ENCODE results near the gene CHST13. TPM values are rescaled to one million over a fixed set of nuclear protein-coding genes. Genes with fewer than 3 reads are reported as not detected.

CHST13 gene
- polyA plus RNA-seq, 3 donors = 16.6 to 41.8 (median 39.2) TPM

DNA sequence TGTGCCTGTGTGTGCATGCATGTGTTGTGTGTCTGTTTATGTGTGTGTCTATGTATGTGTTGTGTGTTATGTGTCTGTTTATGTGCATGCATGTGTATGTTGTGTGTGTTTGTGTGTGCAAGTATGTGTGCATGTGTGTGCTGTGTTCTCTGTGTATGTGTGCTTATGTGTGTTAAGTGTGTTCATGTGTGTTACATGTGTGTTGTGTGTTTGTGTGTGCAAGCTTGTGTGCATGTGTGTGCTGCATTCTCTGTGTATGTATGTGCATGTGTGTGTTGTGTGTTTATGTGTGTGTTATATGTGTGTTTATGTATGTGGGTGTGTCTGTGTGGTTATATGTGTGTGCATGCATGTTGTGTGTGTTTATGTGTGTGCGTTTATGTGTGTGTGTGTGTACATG lies 21.3 kb upstream of the CHST13 start:
- H3K27ac ChIP-seq (ENCODE audit: low read depth in 1 of 2, low read length in 2 of 2) = no peak overlapping the region

DNA sequence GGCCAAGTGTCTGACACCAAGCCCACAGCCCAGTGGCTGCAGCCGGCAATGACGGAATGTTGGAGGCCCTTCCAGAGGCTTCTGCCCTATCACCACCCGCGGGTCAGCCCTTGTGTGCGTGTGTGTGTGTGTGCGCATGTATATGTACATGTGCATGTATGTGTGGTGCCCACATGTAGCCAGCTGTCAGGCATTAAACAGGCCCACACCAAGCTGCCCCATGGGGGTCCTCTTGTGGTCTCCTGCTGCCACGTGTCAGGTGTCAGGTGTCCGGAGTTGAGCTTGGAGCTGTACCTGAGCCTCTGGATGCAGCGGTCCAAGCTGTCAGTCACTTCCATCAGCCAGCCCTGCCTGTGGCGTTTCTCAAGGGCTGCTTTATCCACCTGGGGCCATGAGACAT lies 20.3 kb upstream of the CHST13 start:
- no peak overlapping the region for H2AFZ ChIP-seq (ENCODE audit: insufficient read depth, low read depth, low read length, poor library complexity, severe bottlenecking)
- Mint-ChIP-seq H3K9me3 (no peaks in the 10 kb centered on the region), H3K4me1 (no peaks in the 10 kb centered on the region), H3K27ac (no peak overlapping the region), H3K36me3 (no peaks in the 10 kb centered on the region), H3K27me3 (ENCODE audit: low read depth in 3 of 3) (peaks cover 5 to 7% (median 6%) of the 10 kb centered on the region in 3 donors), H3K4me3 (no peak overlapping the region)
- H3K9ac ChIP-seq (ENCODE audit: insufficient read depth, low read length, poor library complexity, severe bottlenecking) = no peak overlapping the region
- intact Hi-C loops (cut with micrococcal nuclease) = no loop called here
- no peaks in the 10 kb centered on the region for H3K79me2 ChIP-seq (ENCODE audit: insufficient read depth, low read length)
- TF ChIP-seq, protein P1, sequence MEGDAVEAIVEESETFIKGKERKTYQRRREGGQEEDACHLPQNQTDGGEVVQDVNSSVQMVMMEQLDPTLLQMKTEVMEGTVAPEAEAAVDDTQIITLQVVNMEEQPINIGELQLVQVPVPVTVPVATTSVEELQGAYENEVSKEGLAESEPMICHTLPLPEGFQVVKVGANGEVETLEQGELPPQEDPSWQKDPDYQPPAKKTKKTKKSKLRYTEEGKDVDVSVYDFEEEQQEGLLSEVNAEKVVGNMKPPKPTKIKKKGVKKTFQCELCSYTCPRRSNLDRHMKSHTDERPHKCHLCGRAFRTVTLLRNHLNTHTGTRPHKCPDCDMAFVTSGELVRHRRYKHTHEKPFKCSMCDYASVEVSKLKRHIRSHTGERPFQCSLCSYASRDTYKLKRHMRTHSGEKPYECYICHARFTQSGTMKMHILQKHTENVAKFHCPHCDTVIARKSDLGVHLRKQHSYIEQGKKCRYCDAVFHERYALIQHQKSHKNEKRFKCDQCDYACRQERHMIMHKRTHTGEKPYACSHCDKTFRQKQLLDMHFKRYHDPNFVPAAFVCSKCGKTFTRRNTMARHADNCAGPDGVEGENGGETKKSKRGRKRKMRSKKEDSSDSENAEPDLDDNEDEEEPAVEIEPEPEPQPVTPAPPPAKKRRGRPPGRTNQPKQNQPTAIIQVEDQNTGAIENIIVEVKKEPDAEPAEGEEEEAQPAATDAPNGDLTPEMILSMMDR (IDR thresholded peaks at IDR 0.05) = no peak
- no peaks in the 10 kb centered on the region for H3K4me1 ChIP-seq (ENCODE audit: control insufficient read depth in 1 of 2, insufficient read depth in 2 of 2, low read length in 2 of 2)
- H4K20me1 ChIP-seq (ENCODE audit: insufficient read depth, low read length) = no peaks in the 10 kb centered on the region
- H3K27ac ChIP-seq (ENCODE audit: low read depth in 1 of 2, low read length in 2 of 2) = no peak overlapping the region
- WGBS (ENCODE audit: insufficient coverage) = 98% methylated on average over 5 of the region's 10 CpGs
- no peaks in the 10 kb centered on the region for H3K9me3 ChIP-seq (replicated peaks in 1 of 2; ENCODE audit: control insufficient read depth in 1 of 2, insufficient read depth in 1 of 2, low read length in 2 of 2)
- H3K4me3 ChIP-seq (replicated peaks in 1 of 3; ENCODE audit: low read depth in 2 of 3, low read length in 3 of 3) = no peak overlapping the region
- DNase-seq = no peak
- no peak overlapping the region for H3K4me2 ChIP-seq (replicated peaks; ENCODE audit: extremely low read depth, low read length, poor library complexity, severe bottlenecking)
- no peaks in the 10 kb centered on the region for H3K36me3 ChIP-seq (replicated peaks in 1 of 2; ENCODE audit: control insufficient read depth in 1 of 2, insufficient read depth in 2 of 2, low read length in 2 of 2)
- no peaks in the 10 kb centered on the region for H3K27me3 ChIP-seq (ENCODE audit: control insufficient read depth in 2 of 2, insufficient read depth in 2 of 2, low read length in 2 of 2)

More for the DNA sequence above, 21.3 kb upstream of the CHST13 start:
- Mint-ChIP-seq H3K36me3 (no peaks in the 10 kb centered on the region), H3K27me3 (ENCODE audit: low read depth in 3 of 3) (peaks cover 3 to 7% (median 6%) of the 10 kb centered on the region in 3 donors), H3K4me3 (no peak overlapping the region), H3K27ac (no peak overlapping the region), H3K4me1 (no peaks in the 10 kb centered on the region), H3K9me3 (no peaks in the 10 kb centered on the region)
- H3K36me3 ChIP-seq (replicated peaks in 1 of 2; ENCODE audit: control insufficient read depth in 1 of 2, insufficient read depth in 2 of 2, low read length in 2 of 2) = no peaks in the 10 kb centered on the region
- H2AFZ ChIP-seq (ENCODE audit: insufficient read depth, low read depth, low read length, poor library complexity, severe bottlenecking) = no peak overlapping the region
- H3K9ac ChIP-seq (ENCODE audit: insufficient read depth, low read length, poor library complexity, severe bottlenecking) = no peak overlapping the region
- TF ChIP-seq, protein P1 (IDR thresholded peaks at IDR 0.05) = no peak
- H3K4me1 ChIP-seq (ENCODE audit: control insufficient read depth in 1 of 2, insufficient read depth in 2 of 2, low read length in 2 of 2) = no peaks in the 10 kb centered on the region
- H3K4me3 ChIP-seq (replicated peaks in 1 of 3; ENCODE audit: low read depth in 2 of 3, low read length in 3 of 3) = no peak overlapping the region
- WGBS (ENCODE audit: insufficient coverage) = 100% methylated on average over 1 of the region's 1 CpG
- H3K4me2 ChIP-seq (replicated peaks; ENCODE audit: extremely low read depth, low read length, poor library complexity, severe bottlenecking) = no peak overlapping the region
- H4K20me1 ChIP-seq (ENCODE audit: insufficient read depth, low read length) = no peaks in the 10 kb centered on the region
- no peaks in the 10 kb centered on the region for H3K9me3 ChIP-seq (replicated peaks in 1 of 2; ENCODE audit: control insufficient read depth in 1 of 2, insufficient read depth in 1 of 2, low read length in 2 of 2)
- DNase-seq = no peak
- H3K79me2 ChIP-seq (ENCODE audit: insufficient read depth, low read length) = no peaks in the 10 kb centered on the region
- intact Hi-C loops (cut with micrococcal nuclease) = no loop called here
- H3K27me3 ChIP-seq (ENCODE audit: control insufficient read depth in 2 of 2, insufficient read depth in 2 of 2, low read length in 2 of 2) = no peaks in the 10 kb centered on the region

Data from CD14-positive monocyte (primary cell).